Lower leg skin (tissue), 3 donors: ENCODE measurements around the gene FAM174B.

Source experiments
- POLR2A ChIP-seq, 2 donors: fragments of 450-650 bp; IDR thresholded peaks; one replicate each; pipeline ENCODE4 v1.6.1; 2016 to 2017; ENCODE audit warnings: antibody characterized with exemption in 2 of 2, mild to moderate bottlenecking in 1 of 2, moderate library complexity in 1 of 2
- TF ChIP-seq, protein P1 (sequence below), 3 donors: fragments of 450-650 bp; IDR thresholded peaks; one replicate each; pipeline ENCODE4 v1.5.1; 2016; ENCODE audit warnings: antibody characterized with exemption in 3 of 3, mild to moderate bottlenecking in 3 of 3, moderate library complexity in 2 of 3

DNA sequence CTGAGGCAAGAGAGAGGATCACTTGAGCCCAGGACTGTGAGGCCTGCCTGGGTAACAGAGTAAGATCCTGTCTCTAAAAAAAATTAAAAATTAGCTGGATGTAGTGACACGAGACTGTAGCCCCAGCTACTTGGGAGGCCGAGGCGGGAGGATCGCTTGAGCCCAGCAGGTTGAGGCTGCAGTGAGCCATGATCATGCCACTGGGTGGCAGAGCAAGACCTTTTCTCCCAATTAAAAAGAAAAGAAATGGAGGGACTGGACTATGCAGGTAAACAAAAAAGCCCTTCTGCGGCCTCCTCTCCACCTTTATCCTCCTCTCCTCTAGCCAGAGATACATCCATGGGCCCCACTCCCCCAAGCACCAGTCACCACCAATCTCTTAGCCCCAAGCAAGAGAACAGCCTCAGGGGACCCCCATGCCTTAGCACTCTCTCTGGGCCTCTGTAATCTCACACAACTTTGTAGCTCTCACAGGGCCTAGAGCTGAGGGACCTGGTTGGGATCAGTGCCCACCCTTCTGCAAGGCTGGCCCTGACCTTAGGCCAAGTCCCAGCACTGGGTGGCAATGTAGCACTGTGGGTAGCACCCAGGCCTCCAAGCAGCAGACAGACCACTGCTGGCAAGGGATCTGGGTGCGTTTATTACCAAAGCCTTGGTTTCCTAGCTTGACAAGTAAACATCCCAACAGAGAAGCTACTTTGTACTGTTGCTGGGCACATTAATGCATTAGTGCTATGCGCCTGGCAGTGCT lies 43.4 kb downstream of the FAM174B start:
- TF ChIP-seq, protein P1, sequence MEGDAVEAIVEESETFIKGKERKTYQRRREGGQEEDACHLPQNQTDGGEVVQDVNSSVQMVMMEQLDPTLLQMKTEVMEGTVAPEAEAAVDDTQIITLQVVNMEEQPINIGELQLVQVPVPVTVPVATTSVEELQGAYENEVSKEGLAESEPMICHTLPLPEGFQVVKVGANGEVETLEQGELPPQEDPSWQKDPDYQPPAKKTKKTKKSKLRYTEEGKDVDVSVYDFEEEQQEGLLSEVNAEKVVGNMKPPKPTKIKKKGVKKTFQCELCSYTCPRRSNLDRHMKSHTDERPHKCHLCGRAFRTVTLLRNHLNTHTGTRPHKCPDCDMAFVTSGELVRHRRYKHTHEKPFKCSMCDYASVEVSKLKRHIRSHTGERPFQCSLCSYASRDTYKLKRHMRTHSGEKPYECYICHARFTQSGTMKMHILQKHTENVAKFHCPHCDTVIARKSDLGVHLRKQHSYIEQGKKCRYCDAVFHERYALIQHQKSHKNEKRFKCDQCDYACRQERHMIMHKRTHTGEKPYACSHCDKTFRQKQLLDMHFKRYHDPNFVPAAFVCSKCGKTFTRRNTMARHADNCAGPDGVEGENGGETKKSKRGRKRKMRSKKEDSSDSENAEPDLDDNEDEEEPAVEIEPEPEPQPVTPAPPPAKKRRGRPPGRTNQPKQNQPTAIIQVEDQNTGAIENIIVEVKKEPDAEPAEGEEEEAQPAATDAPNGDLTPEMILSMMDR (IDR thresholded peaks at IDR 0.05) = no peak
- no peak for TF ChIP-seq POLR2A (IDR thresholded peaks at IDR 0.05)
